ENCODE results near the gene FAM78A. TPM values are rescaled to one million over a fixed set of nuclear protein-coding genes. Genes with fewer than 3 reads are reported as not detected.

The FAM78A gene
- total RNA-seq, 1 donor from 2014 or later: 14.9 TPM

GRCh38 chr9:131319486-131319885 is 43.2 kb upstream of the FAM78A start:
- TF ChIP-seq CTCF (IDR thresholded peaks at IDR 0.05; ENCODE audit: partially characterized antibody, unreplicated experiment): no peak
- Mint-ChIP-seq H3K4me1 (ENCODE audit: low read depth, unreplicated experiment) (peaks cover 5% of the 10 kb centered on the region), H3K36me3 (ENCODE audit: unreplicated experiment) (no peaks in the 10 kb centered on the region), H3K27me3 (ENCODE audit: unreplicated experiment) (peaks cover 12% of the 10 kb centered on the region), H3K9me3 (ENCODE audit: unreplicated experiment) (peaks cover 17% of the 10 kb centered on the region), H3K4me3 (ENCODE audit: unreplicated experiment) (no peak overlapping the region), H3K27ac (ENCODE audit: unreplicated experiment) (peak overlapping the region; percentile 95)
- DNase-seq: peak; percentile 55

GRCh38 chr9:131318231-131319085 is 42.1 kb upstream of the FAM78A start:
- TF ChIP-seq CTCF (IDR thresholded peaks at IDR 0.05; ENCODE audit: partially characterized antibody, unreplicated experiment): no peak
- H3K4me1 Mint-ChIP-seq (ENCODE audit: low read depth, unreplicated experiment): peaks cover 5% of the 10 kb centered on the region
- DNase-seq: peak; percentile 73
- peak overlapping the region; percentile 95 for H3K27ac Mint-ChIP-seq (ENCODE audit: unreplicated experiment)
- peak overlapping the region; percentile 21 for H3K4me3 Mint-ChIP-seq (ENCODE audit: unreplicated experiment)
- H3K27me3 Mint-ChIP-seq (ENCODE audit: unreplicated experiment): peaks cover 12% of the 10 kb centered on the region
- no peaks in the 10 kb centered on the region for H3K36me3 Mint-ChIP-seq (ENCODE audit: unreplicated experiment)
- peaks cover 17% of the 10 kb centered on the region for H3K9me3 Mint-ChIP-seq (ENCODE audit: unreplicated experiment)

GRCh38 chr9:131312822-131313770 is 36.8 kb upstream of the FAM78A start:
- Mint-ChIP-seq H3K9me3 (ENCODE audit: unreplicated experiment) (peaks cover 7% of the 10 kb centered on the region), H3K27ac (ENCODE audit: unreplicated experiment) (peak overlapping the region; percentile 12), H3K27me3 (ENCODE audit: unreplicated experiment) (peaks cover 3% of the 10 kb centered on the region), H3K36me3 (ENCODE audit: unreplicated experiment) (no peaks in the 10 kb centered on the region), H3K4me1 (ENCODE audit: low read depth, unreplicated experiment) (peaks cover 3% of the 10 kb centered on the region), H3K4me3 (ENCODE audit: unreplicated experiment) (no peak overlapping the region)
- DNase-seq: no peak
- no peak for TF ChIP-seq CTCF (IDR thresholded peaks at IDR 0.05; ENCODE audit: partially characterized antibody, unreplicated experiment)

- Mint-ChIP-seq H3K4me3 (ENCODE audit: unreplicated experiment) (no peak overlapping the region), H3K36me3 (ENCODE audit: unreplicated experiment) (no peaks in the 10 kb centered on the region), H3K27ac (ENCODE audit: unreplicated experiment) (peak overlapping the region; percentile 12), H3K4me1 (ENCODE audit: low read depth, unreplicated experiment) (peaks cover 3% of the 10 kb centered on the region), H3K9me3 (ENCODE audit: unreplicated experiment) (no peaks in the 10 kb centered on the region), H3K27me3 (ENCODE audit: unreplicated experiment) (peaks cover 2% of the 10 kb centered on the region)
- TF ChIP-seq CTCF (IDR thresholded peaks at IDR 0.05; ENCODE audit: partially characterized antibody, unreplicated experiment): no peak
- no peak for DNase-seq
Measured at GRCh38 chr9:131312246-131312645, 35.9 kb upstream of the FAM78A start.

Measured in glutamatergic neuron (in vitro differentiated cells).